HG03066 (cell line): Measurements from ENCODE around the gene JKAMP.
A peak's percentile ranks its signal among the peaks of the same experiment; 100 is the strongest.
"Not testable (repeated sequence)": the region's sequence is repeated elsewhere in the genome, so short reads cannot be mapped to it uniquely, and the experiment has no call there.

Source experiments
- ATAC-seq: cut with Tn5 transposase; IDR thresholded peaks from one replicate; pipeline ENCODE4 v1.9.1; 2021; ENCODE audit warnings: low read depth; ENCODE audit not compliant: unreplicated experiment

JKAMP gene

GRCh38 chr14:59483819-59484638 is at the start of gene JKAMP, which contains the start of gene L3HYPDH:
TSS of gene JKAMP (plus strand) at chr14:59484517. CDS start at chr14:59484590, 73 bp downstream.
TSS of gene L3HYPDH (minus strand) at chr14:59484408. CDS start at chr14:59484316, 92 bp downstream.
- peak; percentile 79 for ATAC-seq

- no peak for ATAC-seq
Measured at GRCh38 chr14:59435101-59435500, 49.2 kb upstream of the JKAMP start.

- no peak for ATAC-seq
Measured at GRCh38 chr14:59435987-59436386, 48.3 kb upstream of the JKAMP start.

GRCh38 chr14:59438195-59438647 is 46.1 kb upstream of the JKAMP start:
- ATAC-seq = no peak

- ATAC-seq = no peak
Measured at GRCh38 chr14:59439256-59439965, 44.9 kb upstream of the JKAMP start.

GRCh38 chr14:59448673-59449072 is 35.6 kb upstream of the JKAMP start:
- not testable (repeated sequence) for ATAC-seq

- no peak for ATAC-seq
Measured at GRCh38 chr14:59450716-59451115, 33.6 kb upstream of the JKAMP start.

- ATAC-seq = no peak
Measured at GRCh38 chr14:59451849-59452248, 32.5 kb upstream of the JKAMP start.

- ATAC-seq = no peak
Measured at GRCh38 chr14:59454139-59454538, 30.2 kb upstream of the JKAMP start.

GRCh38 chr14:59455411-59455810 is 28.9 kb upstream of the JKAMP start:
- ATAC-seq = no peak

GRCh38 chr14:59458486-59458885 is 25.8 kb upstream of the JKAMP start:
- no peak for ATAC-seq

GRCh38 chr14:59460378-59460777 is 23.9 kb upstream of the JKAMP start:
- ATAC-seq = no peak

- no peak for ATAC-seq
Measured at GRCh38 chr14:59461891-59462290, 22.4 kb upstream of the JKAMP start.

GRCh38 chr14:59463787-59464485 is 20.4 kb upstream of the JKAMP start:
- ATAC-seq = peak; percentile 29

- ATAC-seq = peak; percentile 60
Measured at GRCh38 chr14:59464486-59465315, 19.6 kb upstream of the JKAMP start.

GRCh38 chr14:59465316-59466135 is 18.8 kb upstream of the JKAMP start, which contains the start of gene GPR135:
TSS of gene GPR135 (minus strand) at chr14:59465380. CDS start at chr14:59465226, 154 bp downstream.
- ATAC-seq = no peak

GRCh38 chr14:59474172-59474571 is 10.1 kb upstream of the JKAMP start:
- ATAC-seq = no peak

GRCh38 chr14:59475709-59476108 is 8.6 kb upstream of the JKAMP start:
- ATAC-seq = no peak

- ATAC-seq = no peak
Measured at GRCh38 chr14:59478540-59478939, 5.8 kb upstream of the JKAMP start.
